Neutrophil (primary cell): Measurements from ENCODE around the gene AKAP10.
A peak's percentile ranks its signal among the peaks of the same experiment; 100 is the strongest.

ENCODE experiments used
- H3K27ac ChIP-seq: fragments of 200-600 bp; sonication (generic); 2 replicates; pipeline ENCODE4 v1.5.1; 2016; ENCODE audit warnings: mild to moderate bottlenecking, moderate library complexity
- H3K27me3 ChIP-seq: fragments of 200-600 bp; sonication (generic); 2 replicates; pipeline ENCODE4 v1.6.0; 2016; ENCODE audit warnings: mild to moderate bottlenecking
- H3K36me3 ChIP-seq: fragments of 200-600 bp; sonication (generic); 2 replicates; pipeline ENCODE4 v1.5.1; 2017
- H3K4me1 ChIP-seq, 2 experiments: fragments of 200-600 bp in 1 of 2; sonication (generic) in 1 of 2; 1 replicate in 1 of 2; 2 replicates in 1 of 2; pipeline versions ENCODE4 v1.5.1 to v1.6.1; 2013 to 2016; ENCODE audit warnings: low read depth in 1 of 2, low read length in 1 of 2, mild to moderate bottlenecking in 1 of 2, moderate library complexity in 1 of 2; ENCODE audit not compliant: control insufficient read depth in 1 of 2, insufficient read depth in 1 of 2
- H3K4me3 ChIP-seq, 2 experiments: fragments of 200-600 bp in 1 of 2; sonication (generic) in 1 of 2; 1 replicate in 1 of 2; 2 replicates in 1 of 2; pipeline ENCODE4 v1.5.1; 2013 to 2016; ENCODE audit warnings: low read depth in 1 of 2, low read length in 1 of 2, mild to moderate bottlenecking in 1 of 2, moderate library complexity in 1 of 2
- H3K9me3 ChIP-seq: fragments of 200-600 bp; sonication (generic); 2 replicates; pipeline ENCODE4 v1.5.1; 2016
- CTCF ChIP-seq: fragments of 200-600 bp; sonication (generic); IDR thresholded peaks from 2 replicates; pipeline ENCODE4 v1.5.1; 2016; ENCODE audit warnings: antibody characterized with exemption

Gene AKAP10

GRCh38 chr17:19996502-19996901 lies 18.9 kb upstream of the AKAP10 start:
- Histone ChIP-seq H3K27me3 (no peaks in the 10 kb centered on the region), H3K4me3 (no peak overlapping the region), H3K36me3 (no peaks in the 10 kb centered on the region), H3K9me3 (no peaks in the 10 kb centered on the region), H3K4me1 (peaks cover 3 to 4% of the 10 kb centered on the region in 2 experiments), H3K27ac (no peak overlapping the region)
- TF ChIP-seq CTCF: no peak

- no peaks in the 10 kb centered on the region for H3K36me3 ChIP-seq
- H3K27me3 ChIP-seq: no peaks in the 10 kb centered on the region
- peaks cover 3 to 4% of the 10 kb centered on the region in 2 experiments for H3K4me1 ChIP-seq
- no peaks in the 10 kb centered on the region for H3K9me3 ChIP-seq
- H3K27ac ChIP-seq: no peak overlapping the region
- H3K4me3 ChIP-seq: no peak overlapping the region
- no peak for TF ChIP-seq CTCF
Measured at GRCh38 chr17:19996086-19996485, 18.5 kb upstream of the AKAP10 start.

- Histone ChIP-seq H3K9me3 (no peaks in the 10 kb centered on the region), H3K4me3 (no peak overlapping the region), H3K27me3 (no peaks in the 10 kb centered on the region), H3K27ac (no peak overlapping the region), H3K36me3 (no peaks in the 10 kb centered on the region), H3K4me1 (peaks cover 3 to 4% of the 10 kb centered on the region in 2 experiments)
- TF ChIP-seq CTCF: peak; percentile 73
Measured at GRCh38 chr17:19992803-19993713, 15.4 kb upstream of the AKAP10 start.

GRCh38 chr17:19991252-19991885 lies 13.7 kb upstream of the AKAP10 start:
- peaks cover 3 to 4% of the 10 kb centered on the region in 2 experiments for H3K4me1 ChIP-seq
- no peaks in the 10 kb centered on the region for H3K9me3 ChIP-seq
- no peaks in the 10 kb centered on the region for H3K36me3 ChIP-seq
- no peaks in the 10 kb centered on the region for H3K27me3 ChIP-seq
- TF ChIP-seq CTCF: no peak
- no peak overlapping the region for H3K4me3 ChIP-seq
- H3K27ac ChIP-seq: no peak overlapping the region

- Histone ChIP-seq H3K9me3 (no peaks in the 10 kb centered on the region), H3K27ac (no peak overlapping the region), H3K36me3 (no peaks in the 10 kb centered on the region), H3K4me1 (peaks cover 2% of the 10 kb centered on the region in 2 experiments), H3K27me3 (no peaks in the 10 kb centered on the region), H3K4me3 (no peak overlapping the region)
- TF ChIP-seq CTCF: no peak
Measured at GRCh38 chr17:19987897-19988296, 10.3 kb upstream of the AKAP10 start.
